ENCODE results near the gene RPN2.

DNA sequence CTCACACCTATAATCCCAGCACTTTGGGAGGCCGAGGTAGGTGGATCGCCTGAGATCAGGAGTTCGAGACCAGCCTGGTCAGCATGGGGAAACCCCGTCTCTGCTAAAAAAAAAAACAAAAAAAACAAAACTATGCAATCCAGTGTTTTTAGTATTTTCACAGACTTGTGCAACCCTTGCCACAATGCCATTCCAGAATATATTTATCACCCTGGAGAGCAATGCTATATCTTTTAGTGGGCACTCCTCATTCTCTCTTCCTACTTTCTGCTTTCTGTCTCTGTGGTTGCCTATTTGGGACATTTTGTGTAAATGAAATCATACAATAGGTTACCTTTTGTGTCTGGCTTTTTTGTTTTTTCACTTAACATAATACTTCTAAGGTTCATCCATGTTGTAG is 39.3 kb downstream of the RPN2 start:
- TF ChIP-seq POLR2A (IDR thresholded peaks at IDR 0.05; ENCODE audit: low read depth, low read length), result no peak
- no peak for TF ChIP-seq POLR2AphosphoS5 (IDR thresholded peaks at IDR 0.05; ENCODE audit: insufficient read depth, low read depth, low read length)
- TF ChIP-seq CTCF (IDR thresholded peaks at IDR 0.05; ENCODE audit: extremely low read depth in 1 of 2, insufficient read depth in 1 of 2, low read depth in 1 of 2, low read length in 2 of 2), result no peak
- TF ChIP-seq EZH2 (IDR thresholded peaks at IDR 0.05; ENCODE audit: borderline replicate concordance, low read depth, low read length, severe bottlenecking), result no peak
- TF ChIP-seq MAX (IDR thresholded peaks at IDR 0.05; ENCODE audit: insufficient read depth, insufficient read length), result no peak
